HCT116 (cell line): ENCODE data around the gene ATXN1L. TPM values are rescaled to one million over a fixed set of nuclear protein-coding genes. Genes with fewer than 3 reads are reported as not detected.

Experiments
- ATAC-seq: fragments of 200-7000 bp; cut with Tn5 transposase; 2 replicates; pipeline ENCODE4 v1.9.1; 2020; ENCODE audit warnings: mild to moderate bottlenecking, moderate library complexity
- BruUV-seq: library from RNA; stranded (reverse); fragments of 400-500 nt; replicated peaks from 2 replicates; lab custom pipeline; 2021; lab: Mats Ljungman, UMichigan
- CTCF ChIA-PET: fragments of 300-600 bp; sonication (Branson Sonifier 250); formaldehyde crosslinking; loops from one replicate; lab custom pipeline; 2021; ENCODE audit warnings: antibody characterized with exemption; lab: Charles Lee
- POLR2A ChIA-PET: fragments of 300-600, 350-600 bp; sonication (Branson Sonifier 250); formaldehyde crosslinking; loops from one replicate; lab custom pipeline; 2021; ENCODE audit warnings: antibody characterized with exemption; lab: Charles Lee
- RAD21 ChIA-PET, 2 experiments: fragments of 300-600 bp; sonication (Branson Sonifier 250); formaldehyde crosslinking; loops; one replicate each; lab custom pipeline; 2023; ENCODE audit warnings: low total read pairs in 2 of 2; ENCODE audit not compliant: uncharacterized antibody in 2 of 2, unreplicated experiment in 2 of 2, low non-redundant PET in 1 of 2; lab: Charles Lee
- DNase-seq: peaks from one replicate; pipeline ENCODE4 v3.0.0-alpha.2; 2010; ENCODE audit warnings: low read depth, low spot score
- H2AFZ ChIP-seq: fragments of 200-600 bp; shearing (Covaris generic), sonication (generic); 2 replicates; pipeline ENCODE4 v1.6.1; 2017; ENCODE audit warnings: low read depth, mixed run types, mixed read lengths, antibody characterized with exemption, low read length; ENCODE audit not compliant: poor library complexity, severe bottlenecking
- H3K27ac ChIP-seq: 2 replicates; pipeline ENCODE4 v1.5.1; 2012; ENCODE audit warnings: low read depth, low read length
- H3K27me3 ChIP-seq: fragments of 200-600 bp; sonication (generic); 2 replicates; pipeline ENCODE4 v1.6.1; 2016; ENCODE audit warnings: mixed run types, low read length, mixed read lengths; ENCODE audit not compliant: insufficient read depth
- H3K36me3 ChIP-seq, 2 experiments: fragments of 200-500 bp in 1 of 2; fragments of 200-600 bp in 1 of 2; sonication (Bioruptor generic) in 1 of 2; sonication (generic) in 1 of 2; 2 replicates each; pipeline versions ENCODE4 v1.5.1 to v1.6.1; 2014 to 2016; ENCODE audit warnings: low read length in 2 of 2, inconsistent platforms in 1 of 2, mixed read lengths in 1 of 2, mixed run types in 1 of 2; ENCODE audit not compliant: insufficient read depth in 2 of 2, control insufficient read depth in 1 of 2
- H3K4me1 ChIP-seq, 2 experiments: fragments of 200-600 bp in 1 of 2; sonication (generic) in 1 of 2; 2 replicates each; pipeline versions ENCODE4 v1.5.1 to v1.6.1; 2012 to 2017; ENCODE audit warnings: low read length in 2 of 2, inconsistent platforms in 1 of 2, mild to moderate bottlenecking in 1 of 2, mixed read lengths in 1 of 2, mixed run types in 1 of 2, moderate library complexity in 1 of 2; ENCODE audit not compliant: insufficient read depth in 2 of 2, control insufficient read depth in 1 of 2
- H3K4me2 ChIP-seq: fragments of 200-600 bp; sonication (generic); 2 replicates; pipeline ENCODE4 v1.6.1; 2017; ENCODE audit warnings: mixed run types, low read length, mixed read lengths
- H3K4me3 ChIP-seq, 2 experiments: fragments of 200-600 bp in 1 of 2; sonication (generic) in 1 of 2; replicated peaks in 1 of 2; 2 replicates each; pipeline ENCODE4 v1.5.1; 2011 to 2016; ENCODE audit warnings: low read length in 2 of 2, control low read depth in 1 of 2, low read depth in 1 of 2, mild to moderate bottlenecking in 1 of 2, mixed read lengths in 1 of 2, mixed run types in 1 of 2
- H3K79me2 ChIP-seq: fragments of 200-600 bp; sonication (generic); 2 replicates; pipeline ENCODE4 v1.6.1; 2017; ENCODE audit warnings: mild to moderate bottlenecking, mixed run types, low read length, moderate library complexity, mixed read lengths; ENCODE audit not compliant: insufficient read depth
- H3K9ac ChIP-seq: fragments of 200-600 bp; sonication (generic); 2 replicates; pipeline ENCODE4 v1.6.1; 2016; ENCODE audit warnings: low read length, mixed read lengths
- H3K9me2 ChIP-seq: fragments of 200-600 bp; sonication (generic), shearing (Covaris generic); 2 replicates; pipeline ENCODE4 v1.6.1; 2017; ENCODE audit warnings: mixed run types, mild to moderate bottlenecking, moderate library complexity; ENCODE audit not compliant: insufficient read depth
- H3K9me3 ChIP-seq, 2 experiments: fragments of 200-500 bp in 1 of 2; fragments of 200-600 bp in 1 of 2; sonication (Bioruptor generic) in 1 of 2; sonication (generic) in 1 of 2; 2 replicates each; pipeline ENCODE4 v1.6.1; 2014 to 2017; ENCODE audit warnings: low read length in 2 of 2, mixed read lengths in 2 of 2, inconsistent platforms in 1 of 2, low read depth in 1 of 2, mild to moderate bottlenecking in 1 of 2, mixed run types in 1 of 2, moderate library complexity in 1 of 2; ENCODE audit not compliant: control insufficient read depth in 1 of 2, insufficient read depth in 1 of 2
- H4K20me1 ChIP-seq: fragments of 200-600 bp; sonication (generic), shearing (Covaris generic); 2 replicates; pipeline ENCODE4 v1.6.1; 2017; ENCODE audit warnings: mixed run types, mild to moderate bottlenecking, moderate library complexity; ENCODE audit not compliant: insufficient read depth
- CEBPB ChIP-seq: IDR thresholded peaks from 2 replicates; pipeline ENCODE4 v1.6.1; 2012; ENCODE audit warnings: low read depth
- EGR1 ChIP-seq: IDR thresholded peaks from 2 replicates; pipeline ENCODE4 v1.6.1; 2012; ENCODE audit warnings: low read depth
- ELF1 ChIP-seq: IDR thresholded peaks from 2 replicates; pipeline ENCODE4 v1.6.1; 2012; ENCODE audit warnings: low read depth, borderline replicate concordance
- EZH2phosphoT487 ChIP-seq: fragments of 200-600 bp; IDR thresholded peaks from 2 replicates; pipeline ENCODE4 v1.6.1; 2018; ENCODE audit warnings: antibody characterized with exemption, borderline replicate concordance
- POLR2AphosphoS5 ChIP-seq: IDR thresholded peaks from 2 replicates; pipeline ENCODE4 v1.6.1; 2011; ENCODE audit warnings: mild to moderate bottlenecking, low read depth, low read length, moderate library complexity
- RAD21 ChIP-seq: IDR thresholded peaks from 2 replicates; pipeline ENCODE4 v1.6.1; 2012; ENCODE audit warnings: low read depth, mild to moderate bottlenecking
- SRF ChIP-seq: IDR thresholded peaks from 2 replicates; pipeline ENCODE4 v1.6.1; 2012; ENCODE audit warnings: low read depth
- TCF7L2 ChIP-seq: IDR thresholded peaks from 2 replicates; pipeline ENCODE4 v1.7.0; 2011; ENCODE audit warnings: borderline replicate concordance, inconsistent platforms; ENCODE audit not compliant: insufficient read depth, insufficient read length; ENCODE audit errors: extremely low read depth
- YY1 ChIP-seq: IDR thresholded peaks from 2 replicates; pipeline ENCODE4 v1.6.1; 2011; ENCODE audit warnings: low read length, low read depth, moderate library complexity, mild to moderate bottlenecking; ENCODE audit not compliant: insufficient replicate concordance; ENCODE audit errors: extremely low read depth
- ZFX ChIP-seq: fragments of 450-650 bp; IDR thresholded peaks from 2 replicates; pipeline ENCODE4 v1.6.1; 2017
- ZNF274 ChIP-seq: fragments of 200-500 bp; sonication (Bioruptor generic); IDR thresholded peaks from 2 replicates; pipeline ENCODE4 v1.6.1; 2014; ENCODE audit warnings: mild to moderate bottlenecking, low read depth, low read length, inconsistent platforms
- intact Hi-C: fragments of 100-400 bp; cut with micrococcal nuclease; formaldehyde crosslinking; loops from 2 replicates; pipeline ENCODE4 v1.10.0; 2022
- total RNA-seq: library from RNA; stranded (reverse); gene quantifications from one replicate; pipeline ENCODE4 v1.2.1, GENCODE V29; 2021; ENCODE audit not compliant: unreplicated experiment
- TF ChIP-seq, protein P1 (sequence below), 3 experiments: fragments of 200-600 bp in 1 of 3; sonication (generic) in 1 of 3; IDR thresholded peaks in 2 of 3; conservative IDR thresholded peaks in 1 of 3; 2 replicates each; pipeline ENCODE4 v1.5.1; 2012 to 2017; ENCODE audit warnings: low read depth in 2 of 3, low read length in 2 of 3, antibody characterized with exemption in 1 of 3, borderline replicate concordance in 1 of 3, control low read depth in 1 of 3, mild to moderate bottlenecking in 1 of 3, mixed read lengths in 1 of 3, mixed run types in 1 of 3, moderate library complexity in 1 of 3; ENCODE audit not compliant: insufficient read depth in 1 of 3

The ATXN1L gene
- total RNA-seq, 1 experiment from 2014 or later = 20.5 TPM

- TF ChIP-seq RAD21 (no peak), EGR1 (peak; percentile 85), SRF (no peak), YY1 (no peak)
- intact Hi-C loops = loop anchor here (2.0 to 10.0 kb wide), 2 partner anchors 77 to 211 kb away; partner anchors contain the start of genes DHX38 and TXNL4B
- H3K4me1 ChIP-seq = peaks cover 14 to 18% of the 10 kb centered on the region in 2 experiments
- ChIA-PET RAD21 (no interaction called here), CTCF (interaction anchor here (0.7 to 2.3 kb wide), 11 partner anchors 9 to 272 kb away, joined by 3 to 11 read pairs (median 4); no protein-coding TSS in a partner anchor), POLR2A (interaction anchor here (0.6 to 1.5 kb wide), 5 partner anchors 12 to 1723 kb away, joined by 3 to 4 read pairs (median 3); partner anchors contain the start of genes AP1G1 and IST1)
- ATAC-seq (peak; percentile 57), DNase-seq (no peak)
- H4K20me1 ChIP-seq = no peaks in the 10 kb centered on the region
- no TSS peak for BruUV-seq
- H3K27me3 ChIP-seq = no peaks in the 10 kb centered on the region
- H3K9me2 ChIP-seq = no peaks in the 10 kb centered on the region
- H3K9ac ChIP-seq = peak overlapping the region; percentile 64
- peak overlapping the region; percentile 61 to 73 for H3K4me3 ChIP-seq
- no peaks in the 10 kb centered on the region; a peak in 1 of 4 replicates for H3K36me3 ChIP-seq
- peak overlapping the region; percentile 79 for H3K27ac ChIP-seq
- H3K9me3 ChIP-seq = no peaks in the 10 kb centered on the region
- H3K4me2 ChIP-seq = peak overlapping the region; percentile 93
- no peak overlapping the region for H2AFZ ChIP-seq
- no peaks in the 10 kb centered on the region for H3K79me2 ChIP-seq
These were observed 37.5 kb downstream of the ATXN1L start for GRCh38 chr16:71883168-71883848.

DNA sequence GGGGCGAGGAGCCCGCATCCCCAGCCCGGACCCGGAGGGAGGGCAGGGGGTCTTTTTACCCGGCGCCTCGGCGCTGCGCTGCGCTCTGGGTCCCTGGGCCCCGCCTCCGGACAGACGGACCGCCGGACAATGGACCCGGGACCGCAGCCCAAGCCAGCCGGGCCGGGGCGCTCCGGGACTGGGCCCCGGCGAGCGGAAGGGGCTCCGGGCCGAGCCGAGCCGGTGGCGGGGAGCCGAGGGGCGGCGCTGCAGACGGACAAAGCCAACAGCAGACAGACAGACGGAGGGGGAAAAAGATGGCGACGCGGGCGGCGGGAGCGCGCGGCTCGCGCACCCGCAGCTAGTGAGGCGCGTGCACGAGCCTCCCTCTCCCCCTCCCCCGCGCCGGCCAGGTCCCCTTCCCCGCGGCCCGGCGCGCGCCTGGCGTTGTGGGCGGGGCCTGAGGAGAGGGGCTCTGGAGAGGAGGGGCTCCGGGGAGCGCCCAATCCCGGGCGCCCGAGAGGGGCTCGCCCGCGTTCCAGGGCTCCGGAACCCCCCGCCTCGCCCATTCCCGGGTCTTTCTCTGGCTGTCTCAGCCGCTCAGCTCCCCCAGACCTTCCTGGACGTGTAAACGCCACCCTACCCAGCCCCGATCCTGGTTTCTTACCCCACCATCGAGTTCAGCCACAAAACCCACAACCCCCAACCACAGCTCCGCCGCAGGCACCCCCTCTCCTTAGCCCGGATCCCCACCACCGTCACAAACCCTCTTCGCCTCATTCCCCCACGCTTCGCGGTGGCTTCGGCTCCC is 38.3 kb downstream of the ATXN1L start, which contains the start of gene ZNF821:
TSS of gene ZNF821 (minus strand) at position 334 of the 790 bp plus-strand sequence. CDS start 4,236 bp downstream, outside the sequence.
- no peaks in the 10 kb centered on the region for H4K20me1 ChIP-seq
- H3K9ac ChIP-seq = peak within 1 kb of the TSS; percentile 64
- no peaks in the 10 kb centered on the region for H3K9me2 ChIP-seq
- ChIA-PET RAD21 (no interaction called here), POLR2A (interaction anchor here (0.7 to 1.5 kb wide), 3 partner anchors 9 to 75 kb away, joined by 3 to 4 read pairs (median 4); partner anchors contain the start of genes AP1G1 and IST1), CTCF (interaction anchor here (1.3 to 2.3 kb wide), 3 partner anchors 10 to 78 kb away, joined by 3 to 11 read pairs (median 7); no protein-coding TSS in a partner anchor)
- peak within 1 kb of the TSS; percentile 61 to 73 for H3K4me3 ChIP-seq
- intact Hi-C loops = loop anchor here (2.0 to 10.0 kb wide), 2 partner anchors 77 to 211 kb away; partner anchors contain the start of genes DHX38 and TXNL4B
- peak within 1 kb of the TSS; percentile 93 for H3K4me2 ChIP-seq
- peak within 1 kb of the TSS; percentile 47 for H2AFZ ChIP-seq
- H3K4me1 ChIP-seq = peaks cover 14 to 18% of the 10 kb centered on the region in 2 experiments
- DNase-seq = no peak
- H3K79me2 ChIP-seq = no peaks in the 10 kb centered on the region
- no peaks in the 10 kb centered on the region for H3K9me3 ChIP-seq
- peak within 1 kb of the TSS; percentile 79 for H3K27ac ChIP-seq
- no TSS peak for BruUV-seq
- no peaks in the 10 kb centered on the region for H3K27me3 ChIP-seq
- peak; percentile 70 for ATAC-seq
- H3K36me3 ChIP-seq = no peaks in the 10 kb centered on the region
- TF ChIP-seq TCF7L2 = peak; percentile 20
- no peak for TF ChIP-seq CEBPB
- no peak for TF ChIP-seq ELF1
- TF ChIP-seq, protein P1, sequence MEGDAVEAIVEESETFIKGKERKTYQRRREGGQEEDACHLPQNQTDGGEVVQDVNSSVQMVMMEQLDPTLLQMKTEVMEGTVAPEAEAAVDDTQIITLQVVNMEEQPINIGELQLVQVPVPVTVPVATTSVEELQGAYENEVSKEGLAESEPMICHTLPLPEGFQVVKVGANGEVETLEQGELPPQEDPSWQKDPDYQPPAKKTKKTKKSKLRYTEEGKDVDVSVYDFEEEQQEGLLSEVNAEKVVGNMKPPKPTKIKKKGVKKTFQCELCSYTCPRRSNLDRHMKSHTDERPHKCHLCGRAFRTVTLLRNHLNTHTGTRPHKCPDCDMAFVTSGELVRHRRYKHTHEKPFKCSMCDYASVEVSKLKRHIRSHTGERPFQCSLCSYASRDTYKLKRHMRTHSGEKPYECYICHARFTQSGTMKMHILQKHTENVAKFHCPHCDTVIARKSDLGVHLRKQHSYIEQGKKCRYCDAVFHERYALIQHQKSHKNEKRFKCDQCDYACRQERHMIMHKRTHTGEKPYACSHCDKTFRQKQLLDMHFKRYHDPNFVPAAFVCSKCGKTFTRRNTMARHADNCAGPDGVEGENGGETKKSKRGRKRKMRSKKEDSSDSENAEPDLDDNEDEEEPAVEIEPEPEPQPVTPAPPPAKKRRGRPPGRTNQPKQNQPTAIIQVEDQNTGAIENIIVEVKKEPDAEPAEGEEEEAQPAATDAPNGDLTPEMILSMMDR (IDR thresholded peaks at IDR 0.05 in 2 of 3, conservative IDR thresholded peaks at IDR 0.05 in 1 of 3; ENCODE audit: borderline replicate concordance in 1 of 3, insufficient read depth in 1 of 3, low read depth in 2 of 3, low read length in 2 of 3) = peak in 1 of 3 experiments; percentile 21; a peak in 2 of 6 replicates
- TF ChIP-seq ZFX = peak; percentile 33
- no peak for TF ChIP-seq ZNF274
- TF ChIP-seq POLR2AphosphoS5 = peak; percentile 57; the same call in 1 of the 2 replicates
- no peak for TF ChIP-seq EZH2phosphoT487
- no peak for TF ChIP-seq SRF
- 0 out of 2 replicates have a peak, but pooled peaks have one; percentile 23 for TF ChIP-seq EGR1
- TF ChIP-seq RAD21 = no peak
